IMR-90 (cell line): Measurements from ENCODE around the gene ARHGAP24. TPM values are rescaled to one million over a fixed set of nuclear protein-coding genes. Genes with fewer than 3 reads are reported as not detected.

Source experiments
- ATAC-seq: fragments of 200-7000 bp; cut with Tn5 transposase; 2 replicates; pipeline ENCODE4 v1.9.1; 2020; ENCODE audit warnings: low read depth, mild to moderate bottlenecking, moderate library complexity
- BruUV-seq: library from RNA; stranded (reverse); fragments of 400-500 nt; replicated peaks from 2 replicates; lab custom pipeline; 2021; lab: Mats Ljungman, UMichigan
- CTCF ChIA-PET: fragments of 300-600 bp; formaldehyde crosslinking; extraction: SDS; loops from one replicate; lab custom pipeline; 2021; ENCODE audit warnings: antibody characterized with exemption; lab: Yijun Ruan, JAX
- POLR2A ChIA-PET: fragments of 300-600 bp; sonication (Branson Sonifier 250); formaldehyde crosslinking; loops from one replicate; lab custom pipeline; 2022; ENCODE audit warnings: antibody characterized with exemption; ENCODE audit not compliant: unreplicated experiment; lab: Charles Lee
- DNase-seq: peaks from one replicate; pipeline ENCODE4 v3.0.0; 2013
- H2AFZ ChIP-seq: replicated peaks from 2 replicates; pipeline ENCODE3; 2013; ENCODE audit warnings: low read length, mild to moderate bottlenecking; ENCODE audit not compliant: poor library complexity
- H2AK5ac ChIP-seq: 2 replicates; pipeline ENCODE4 v1.6.1; 2013; ENCODE audit warnings: low read depth, low read length, inconsistent platforms
- H2AK9ac ChIP-seq: replicated peaks from 2 replicates; pipeline ENCODE3; 2013; ENCODE audit warnings: mild to moderate bottlenecking, low read depth, low read length, moderate library complexity; ENCODE audit not compliant: poor library complexity
- H2BK120ac ChIP-seq: 2 replicates; pipeline ENCODE4 v1.6.1; 2013; ENCODE audit warnings: low read depth, low read length, inconsistent platforms
- H2BK15ac ChIP-seq: 3 replicates; pipeline ENCODE4 v1.6.1; 2013; ENCODE audit warnings: low read depth, low read length, inconsistent platforms
- H2BK20ac ChIP-seq: 2 replicates; pipeline ENCODE4 v1.6.1; 2013; ENCODE audit warnings: low read depth, mild to moderate bottlenecking, inconsistent platforms, low read length, moderate library complexity
- H2BK5ac ChIP-seq: 2 replicates; pipeline ENCODE4 v1.6.1; 2013; ENCODE audit warnings: mild to moderate bottlenecking, low read depth, low read length, inconsistent platforms; ENCODE audit not compliant: poor library complexity, severe bottlenecking
- H3K14ac ChIP-seq: replicated peaks from 2 replicates; pipeline ENCODE4 v1.6.1; 2013; ENCODE audit warnings: low read depth, low read length, inconsistent platforms
- H3K18ac ChIP-seq: 2 replicates; pipeline ENCODE4 v1.6.1; 2013; ENCODE audit warnings: low read depth, low read length, control low read depth
- H3K23ac ChIP-seq: 2 replicates; pipeline ENCODE4 v1.6.1; 2013; ENCODE audit warnings: low read depth, low read length, inconsistent platforms
- H3K27ac ChIP-seq: 2 replicates; pipeline ENCODE4 v1.5.1; 2013; ENCODE audit warnings: mild to moderate bottlenecking, control low read depth, low read length; ENCODE audit not compliant: insufficient read depth
- H3K27me3 ChIP-seq: 2 replicates; pipeline ENCODE4 v1.6.1; 2013; ENCODE audit warnings: low read length; ENCODE audit not compliant: control insufficient read depth, insufficient read depth
- H3K36me3 ChIP-seq: 2 replicates; pipeline ENCODE4 v1.6.1; 2013; ENCODE audit warnings: low read length, mixed read lengths; ENCODE audit not compliant: control insufficient read depth, insufficient read depth
- H3K4ac ChIP-seq: 2 replicates; pipeline ENCODE4 v1.6.1; 2013; ENCODE audit warnings: low read depth, low read length, inconsistent platforms
- H3K4me1 ChIP-seq: 2 replicates; pipeline ENCODE4 v1.6.1; 2013; ENCODE audit warnings: low read length, mixed read lengths; ENCODE audit not compliant: control insufficient read depth, insufficient read depth
- H3K4me2 ChIP-seq: 2 replicates; pipeline ENCODE4 v1.6.1; 2013; ENCODE audit warnings: low read depth, mild to moderate bottlenecking, control low read depth, low read length, moderate library complexity
- H3K4me3 ChIP-seq: 2 replicates; pipeline ENCODE4 v1.5.1; 2013; ENCODE audit warnings: low read depth, mild to moderate bottlenecking, control low read depth, low read length, moderate library complexity; ENCODE audit not compliant: insufficient read depth
- H3K56ac ChIP-seq: 2 replicates; pipeline ENCODE4 v1.6.1; 2013; ENCODE audit warnings: low read length, inconsistent platforms; ENCODE audit not compliant: insufficient read depth; ENCODE audit errors: extremely low read depth
- H3K79me1 ChIP-seq, 2 experiments: 2 replicates each; pipeline ENCODE4 v1.6.1; 2013; ENCODE audit warnings: low read length in 2 of 2, inconsistent platforms in 1 of 2, low read depth in 1 of 2
- H3K9ac ChIP-seq: 2 replicates; pipeline ENCODE4 v1.6.1; 2013; ENCODE audit warnings: low read depth, low read length, control low read depth
- H3K9me1 ChIP-seq: 2 replicates; pipeline ENCODE4 v1.6.1; 2013; ENCODE audit warnings: low read length, inconsistent platforms; ENCODE audit not compliant: insufficient read depth
- H3K9me3 ChIP-seq: 2 replicates; pipeline ENCODE4 v1.6.1; 2013; ENCODE audit warnings: low read length; ENCODE audit not compliant: control insufficient read depth, insufficient read depth
- H4K20me1 ChIP-seq: 2 replicates; pipeline ENCODE4 v1.6.1; 2013; ENCODE audit warnings: low read length, inconsistent platforms; ENCODE audit not compliant: insufficient read depth
- H4K5ac ChIP-seq: 2 replicates; pipeline ENCODE4 v1.6.1; 2013; ENCODE audit warnings: mild to moderate bottlenecking, low read depth, low read length, control low read depth
- H4K8ac ChIP-seq, 2 experiments: 2 replicates each; pipeline ENCODE4 v1.6.1; 2013; ENCODE audit warnings: low read depth in 2 of 2, low read length in 2 of 2, control low read depth in 1 of 2, inconsistent platforms in 1 of 2
- H4K91ac ChIP-seq: 2 replicates; pipeline ENCODE4 v1.6.1; 2013; ENCODE audit warnings: low read depth, low read length, inconsistent platforms; ENCODE audit not compliant: insufficient read depth
- BHLHE40 ChIP-seq: fragments of 150-350 bp; IDR thresholded peaks from 2 replicates; pipeline ENCODE4 v1.6.1; 2016; ENCODE audit warnings: mild to moderate bottlenecking, low read depth, low read length
- CEBPB ChIP-seq: IDR thresholded peaks from 2 replicates; pipeline ENCODE4 v1.6.1; 2012; ENCODE audit warnings: low read depth, low read length, improper control_type of control experiment
- CHD1 ChIP-seq: IDR thresholded peaks from 2 replicates; pipeline ENCODE4 v1.6.1; 2012; ENCODE audit warnings: low read depth, low read length, improper control_type of control experiment
- CTCF ChIP-seq: conservative IDR thresholded peaks from 2 replicates; pipeline ENCODE4 v1.5.1; 2012; ENCODE audit warnings: mild to moderate bottlenecking, low read depth, low read length, improper control_type of control experiment
- ELK1 ChIP-seq: fragments of 150-350 bp; IDR thresholded peaks from 2 replicates; pipeline ENCODE4 v1.6.1; 2016; ENCODE audit warnings: low read depth, mild to moderate bottlenecking, low read length, moderate library complexity, borderline replicate concordance
- FOS ChIP-seq: fragments of 150-350 bp; IDR thresholded peaks from 2 replicates; pipeline ENCODE4 v1.6.1; 2016; ENCODE audit warnings: low read depth, low read length
- MAFK ChIP-seq: IDR thresholded peaks from 2 replicates; pipeline ENCODE4 v1.6.1; 2012; ENCODE audit warnings: low read depth, low read length, improper control_type of control experiment
- MAZ ChIP-seq: IDR thresholded peaks from 2 replicates; pipeline ENCODE4 v1.6.1; 2012; ENCODE audit warnings: low read depth, mild to moderate bottlenecking, low read length, improper control_type of control experiment, moderate library complexity, borderline replicate concordance
- MXI1 ChIP-seq: IDR thresholded peaks from 2 replicates; pipeline ENCODE4 v1.6.1; 2012; ENCODE audit warnings: low read depth, mild to moderate bottlenecking, low read length, moderate library complexity, borderline replicate concordance
- NFE2L2 ChIP-seq: fragments of 150-350 bp; IDR thresholded peaks from 2 replicates; pipeline ENCODE4 v1.6.1; 2016; ENCODE audit warnings: low read depth, mild to moderate bottlenecking, low read length
- RAD21 ChIP-seq: IDR thresholded peaks from 2 replicates; pipeline ENCODE4 v1.6.1; 2012; ENCODE audit warnings: low read length, improper control_type of control experiment
- RCOR1 ChIP-seq: IDR thresholded peaks from 2 replicates; pipeline ENCODE4 v1.6.1; 2012; ENCODE audit warnings: mild to moderate bottlenecking, low read length, improper control_type of control experiment; ENCODE audit not compliant: insufficient replicate concordance
- RFX5 ChIP-seq: IDR thresholded peaks from 2 replicates; pipeline ENCODE4 v1.8.0; 2012; ENCODE audit warnings: low read depth, mild to moderate bottlenecking, low read length, moderate library complexity
- SMC3 ChIP-seq: fragments of 150-350 bp; IDR thresholded peaks from 2 replicates; pipeline ENCODE4 v1.6.1; 2016; ENCODE audit warnings: low read depth, mild to moderate bottlenecking, antibody characterized with exemption, low read length, moderate library complexity
- dilution Hi-C: fragments of 300-500 bp; cut with HindIII; formaldehyde crosslinking; loops from one replicate; pipeline ENCODE4 v1.14.3; 2018; ENCODE audit warnings: low sequenced_read_pairs; ENCODE audit not compliant: unreplicated experiment
- in situ Hi-C: fragments of 300-500 bp; cut with MboI; formaldehyde crosslinking; loops from 3 replicates; pipeline ENCODE4 v1.14.3; 2019; ENCODE audit warnings: low sequenced_read_pairs, inconsistent platforms, mixed read lengths
- intact Hi-C: fragments of 100-400 bp; cut with micrococcal nuclease; formaldehyde crosslinking; loops from 2 replicates; pipeline ENCODE4 v1.10.0; 2022
- polyA plus RNA-seq, 3 experiments: library from polyadenylated mRNA; depleted of rRNA; stranded (reverse); fragments of >200 nt; gene quantifications; 2 replicates each; pipeline ENCODE4 v1.2.3, GENCODE V29; 2012; ENCODE audit warnings: low replicate concordance in 1 of 3
- total RNA-seq: library from RNA; depleted of rRNA; stranded (reverse); fragments of >200 nt; gene quantifications from 2 replicates; pipeline ENCODE4 v1.2.3, GENCODE V29; 2012

ARHGAP24 gene
- total and polyA plus RNA-seq, 2 of the 4 experiments (the other 2 are of a cell fraction): 11.9 to 24.0 TPM

GRCh38 chr4:85946821-85947220 lies 471.9 kb downstream of the ARHGAP24 start:
- no TSS peak for BruUV-seq
- in situ Hi-C loops: no loop called here
- POLR2A ChIA-PET: no interaction called here

More at GRCh38 chr4:85946821-85947220, 471.9 kb downstream of the ARHGAP24 start:
- DNase-seq: no peak
- Histone ChIP-seq H4K91ac (no peak overlapping the region), H2AK9ac (no peak overlapping the region), H3K9me1 (no peaks in the 10 kb centered on the region), H4K8ac (no peak overlapping the region), H3K4ac (no peak overlapping the region), H3K14ac (no peak overlapping the region), H3K27ac (no peak overlapping the region), H3K23ac (no peak overlapping the region), H4K20me1 (no peaks in the 10 kb centered on the region; the same call in 1 of the 2 replicates), H2BK15ac (no peak overlapping the region), H3K9me3 (no peaks in the 10 kb centered on the region), H3K27me3 (no peaks in the 10 kb centered on the region), H3K36me3 (peaks cover 2% of the 10 kb centered on the region; the same call in 1 of the 2 replicates), H3K4me1 (no peaks in the 10 kb centered on the region), H3K18ac (no peak overlapping the region), H3K9ac (no peak overlapping the region), H2AFZ (no peak overlapping the region), H3K4me3 (no peak overlapping the region), H3K56ac (no peak overlapping the region), H2BK120ac (no peak overlapping the region), H2BK5ac (no peak overlapping the region), H2BK20ac (no peak overlapping the region), H4K5ac (no peak overlapping the region), H3K79me1 (peaks cover 11 to 20% of the 10 kb centered on the region in 2 experiments; a peak in 3 of 4 replicates), H3K4me2 (no peak overlapping the region), H2AK5ac (no peak overlapping the region)
- ATAC-seq: no peak
- intact Hi-C loops (no loop called here), dilution Hi-C loops (no loop called here)
- CTCF ChIA-PET: no interaction called here
- no peak for TF ChIP-seq MXI1
- TF ChIP-seq CTCF: no peak
- no peak for TF ChIP-seq RCOR1
- no peak for TF ChIP-seq RFX5
- no peak for TF ChIP-seq ELK1
- TF ChIP-seq CHD1: no peak
- no peak for TF ChIP-seq RAD21
- no peak for TF ChIP-seq BHLHE40
- TF ChIP-seq CEBPB: no peak
- no peak for TF ChIP-seq MAZ
- TF ChIP-seq MAFK: no peak
- no peak for TF ChIP-seq NFE2L2
- TF ChIP-seq SMC3: no peak
- no peak for TF ChIP-seq FOS
